HG03565 (cell line): ENCODE results near the gene POMT1.

Experiments used
- ATAC-seq: cut with Tn5 transposase; IDR thresholded peaks from one replicate; pipeline ENCODE4 v1.9.1; 2021; ENCODE audit warnings: mild to moderate bottlenecking, moderate library complexity; ENCODE audit not compliant: unreplicated experiment

Gene POMT1

GRCh38 chr9:131475956-131476776 lies 26.6 kb upstream of the POMT1 start:
- no peak for ATAC-seq

GRCh38 chr9:131476777-131477345 lies 25.9 kb upstream of the POMT1 start:
- no peak for ATAC-seq

GRCh38 chr9:131477367-131477766 lies 25.4 kb upstream of the POMT1 start:
- ATAC-seq: no peak

DNA sequence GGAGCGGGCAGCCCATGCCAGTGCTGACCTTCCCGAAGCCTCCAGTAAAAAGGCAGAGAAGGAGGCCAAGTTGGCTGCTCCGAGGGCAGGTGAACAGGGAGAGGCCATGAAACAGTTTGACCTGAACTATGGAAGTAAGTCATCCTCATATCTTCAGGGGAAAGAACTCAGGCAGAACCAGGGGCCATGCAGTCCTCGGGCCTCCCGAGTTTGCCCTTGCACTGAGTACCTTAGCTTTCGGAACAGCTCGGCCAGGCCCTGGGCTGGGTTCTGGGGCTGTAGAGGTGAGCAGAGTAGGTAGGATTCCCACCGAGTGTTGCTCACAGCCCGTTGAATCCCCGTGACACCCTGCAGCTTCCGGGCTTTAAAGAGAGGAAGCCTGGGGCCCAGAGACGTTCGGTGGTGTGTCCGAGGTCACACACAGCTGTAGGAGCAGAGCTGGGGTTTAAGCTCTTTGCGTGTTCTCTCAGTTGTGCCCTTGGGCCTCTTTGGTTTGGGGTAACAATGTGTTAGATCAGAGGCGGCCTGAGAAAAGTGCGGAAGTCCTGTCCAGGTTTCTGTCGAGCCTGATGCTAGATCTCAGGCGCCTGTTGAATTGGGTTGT lies 24.8 kb upstream of the POMT1 start:
- no peak for ATAC-seq

DNA sequence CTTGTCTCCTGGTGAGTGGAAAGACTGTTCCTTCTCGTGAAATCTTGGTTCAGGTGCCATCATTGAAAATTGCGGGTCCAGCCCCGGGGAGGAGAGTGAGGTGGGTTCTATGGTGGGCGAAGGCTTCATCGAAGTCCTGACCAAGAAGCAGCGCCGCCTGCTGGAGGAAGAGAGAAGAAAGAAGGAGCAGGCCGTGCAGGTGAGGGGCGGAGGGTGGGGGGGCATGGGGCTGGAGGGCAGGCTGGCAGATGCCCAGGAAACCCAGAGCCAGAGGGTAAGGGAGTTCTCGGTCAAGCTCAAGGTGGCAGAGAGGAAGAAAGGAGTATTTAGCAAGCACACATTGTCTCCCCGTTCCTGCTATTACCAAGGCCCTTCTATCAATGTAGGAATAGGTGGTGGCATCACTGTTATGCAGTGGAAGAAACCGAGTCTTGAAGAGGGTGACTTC lies 24.3 kb upstream of the POMT1 start:
- ATAC-seq: no peak

DNA sequence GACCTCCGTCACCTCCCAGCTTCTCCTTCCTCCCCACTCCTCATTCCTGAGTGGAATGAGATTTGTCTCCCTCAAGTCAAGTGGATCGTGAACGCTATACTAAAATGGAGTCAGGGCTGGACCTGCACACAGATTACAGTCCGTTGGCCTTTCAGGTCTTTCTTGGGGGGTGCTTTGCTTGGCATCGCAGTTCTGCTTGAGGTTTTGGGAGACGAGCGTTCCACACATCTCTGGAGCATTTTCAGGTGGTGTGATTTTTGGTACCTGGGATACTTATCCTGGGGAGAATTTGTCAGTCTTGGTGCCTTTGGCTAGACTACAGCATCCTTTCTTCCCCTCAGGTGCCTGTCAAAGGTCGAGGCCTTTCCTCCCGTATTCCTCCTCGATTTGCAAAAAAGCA lies 23.8 kb upstream of the POMT1 start:
- no peak for ATAC-seq

GRCh38 chr9:131480258-131480657 lies 22.5 kb upstream of the POMT1 start:
- no peak for ATAC-seq

DNA sequence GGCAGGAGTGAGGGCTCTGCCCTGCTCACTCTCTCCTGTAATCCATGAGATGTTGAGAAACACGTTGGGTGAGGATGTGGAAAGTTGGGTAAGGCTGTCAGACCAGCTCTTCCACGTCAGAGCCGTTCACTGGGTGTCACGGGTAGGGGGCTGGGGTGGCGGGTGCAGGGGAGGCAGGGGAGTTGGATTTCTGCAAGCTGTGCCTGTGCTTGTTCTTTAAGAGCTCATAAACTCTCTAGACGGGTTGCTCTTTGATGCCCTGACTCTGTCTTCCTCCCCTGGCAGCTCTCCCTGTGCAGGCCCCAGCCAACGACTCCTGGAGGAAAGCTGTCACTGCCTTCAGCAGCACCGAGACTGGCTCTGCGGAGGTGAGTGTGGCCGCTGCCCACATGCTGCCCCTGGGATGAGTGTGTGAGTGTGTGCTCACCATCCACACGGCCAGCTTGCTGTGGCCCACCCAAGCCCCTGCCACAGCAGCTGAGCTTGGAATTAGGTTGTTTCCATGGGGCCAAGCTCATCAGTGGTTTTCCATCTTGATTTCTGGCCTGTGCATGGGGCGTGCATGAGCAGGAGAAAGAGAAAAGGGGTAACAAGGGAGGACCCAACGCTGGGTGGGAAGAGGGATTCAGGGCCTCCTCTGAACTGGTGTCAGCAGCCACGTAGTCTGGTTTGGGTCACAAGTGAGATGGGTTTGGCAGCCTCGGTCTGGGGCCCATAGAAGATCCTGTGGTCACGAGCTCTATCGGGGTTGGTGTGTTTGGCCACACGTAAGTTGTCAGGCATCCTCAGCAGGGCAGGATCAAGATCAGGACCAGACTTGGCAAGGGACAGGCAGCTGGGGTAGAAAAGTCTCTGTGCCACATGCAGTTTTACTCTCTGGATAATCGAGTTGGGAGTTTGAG lies 21.0 kb upstream of the POMT1 start:
- no peak for ATAC-seq

DNA sequence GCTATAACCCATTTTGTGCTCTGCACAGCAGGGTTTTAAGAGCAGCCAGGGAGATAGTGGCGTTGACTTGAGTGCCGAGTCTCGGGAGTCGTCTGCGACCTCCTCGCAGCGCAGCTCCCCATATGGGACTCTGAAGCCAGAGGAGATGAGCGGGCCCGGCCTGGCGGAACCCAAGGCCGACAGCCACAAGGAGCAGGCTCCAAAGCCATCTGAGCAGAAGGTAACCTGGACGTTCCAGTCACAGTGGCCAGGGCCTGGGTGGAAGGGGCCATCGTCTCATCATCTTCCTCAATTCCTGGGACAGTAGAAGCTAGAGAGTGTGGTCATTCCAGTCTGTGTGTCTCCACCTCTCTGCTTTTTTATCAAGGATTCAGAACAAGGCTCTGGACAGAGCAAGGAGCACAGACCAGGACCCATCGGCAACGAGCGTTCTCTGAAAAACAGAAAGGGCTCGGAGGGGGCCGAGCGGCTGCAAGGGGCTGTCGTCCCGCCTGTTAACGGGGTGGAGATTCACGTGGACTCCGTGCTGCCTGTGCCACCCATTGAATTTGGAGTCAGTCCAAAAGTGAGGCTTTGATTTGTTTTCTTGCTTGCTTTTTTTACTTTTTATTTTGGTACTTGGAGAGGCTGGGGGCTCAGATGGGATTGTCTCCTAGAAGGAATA lies 20.2 kb upstream of the POMT1 start:
- no peak for ATAC-seq

GRCh38 chr9:131483319-131484050 lies 19.2 kb upstream of the POMT1 start:
- ATAC-seq: no peak

DNA sequence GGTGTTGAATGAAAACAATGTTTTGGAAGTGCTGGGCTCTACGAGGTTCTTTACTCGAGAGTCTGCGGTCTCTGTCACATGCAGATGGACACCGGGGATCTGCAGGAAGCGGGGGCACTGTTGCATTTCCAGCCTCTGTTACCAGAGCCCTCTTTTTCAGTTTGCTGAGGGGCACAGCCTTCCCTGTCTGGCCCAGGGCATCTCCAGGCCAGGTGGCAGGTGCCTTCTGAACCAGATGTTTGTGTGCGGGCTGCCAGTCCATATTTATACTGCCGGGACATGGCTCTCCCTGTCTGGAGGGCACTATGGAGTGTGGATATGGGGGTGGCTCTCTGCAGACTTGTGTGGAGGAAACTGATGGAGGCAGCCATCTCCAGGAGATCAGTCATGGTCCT lies 18.7 kb upstream of the POMT1 start:
- no peak for ATAC-seq

DNA sequence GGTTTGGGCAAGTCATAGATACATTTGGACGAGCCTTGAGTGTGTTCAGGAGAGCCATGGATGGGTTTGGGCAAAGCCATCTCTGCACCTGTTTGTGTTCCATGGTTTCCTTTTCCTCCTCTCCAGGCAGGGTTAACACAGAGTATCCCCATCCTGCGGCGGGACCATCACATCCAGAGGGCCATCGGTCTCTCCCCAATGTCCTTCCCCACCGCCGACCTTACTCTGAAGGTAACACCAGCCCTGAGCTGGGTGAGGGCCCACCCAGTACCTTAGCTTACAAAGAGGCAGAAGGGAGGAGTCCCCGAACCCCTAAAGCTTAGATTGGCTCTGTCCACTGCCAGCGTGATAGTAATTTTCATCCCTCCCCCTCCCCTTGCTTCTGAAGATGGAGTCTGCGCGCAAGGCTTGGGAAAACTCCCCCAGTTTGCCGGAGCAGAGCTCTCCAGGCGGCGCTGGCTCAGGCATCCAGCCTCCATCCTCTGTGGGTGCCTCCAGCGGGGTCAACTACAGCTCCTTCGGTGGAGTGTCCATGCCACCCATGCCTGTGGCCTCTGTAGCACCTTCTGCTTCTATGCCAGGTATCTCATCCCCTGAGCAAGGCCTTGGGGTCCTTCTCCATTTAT lies 18.0 kb upstream of the POMT1 start:
- ATAC-seq: no peak

- ATAC-seq: no peak
These were observed 17.5 kb upstream of the POMT1 start for GRCh38 chr9:131485206-131485605.

GRCh38 chr9:131485728-131486422 lies 16.8 kb upstream of the POMT1 start:
- no peak for ATAC-seq

- ATAC-seq: no peak
These were observed 15.7 kb upstream of the POMT1 start for GRCh38 chr9:131487001-131487400.

DNA sequence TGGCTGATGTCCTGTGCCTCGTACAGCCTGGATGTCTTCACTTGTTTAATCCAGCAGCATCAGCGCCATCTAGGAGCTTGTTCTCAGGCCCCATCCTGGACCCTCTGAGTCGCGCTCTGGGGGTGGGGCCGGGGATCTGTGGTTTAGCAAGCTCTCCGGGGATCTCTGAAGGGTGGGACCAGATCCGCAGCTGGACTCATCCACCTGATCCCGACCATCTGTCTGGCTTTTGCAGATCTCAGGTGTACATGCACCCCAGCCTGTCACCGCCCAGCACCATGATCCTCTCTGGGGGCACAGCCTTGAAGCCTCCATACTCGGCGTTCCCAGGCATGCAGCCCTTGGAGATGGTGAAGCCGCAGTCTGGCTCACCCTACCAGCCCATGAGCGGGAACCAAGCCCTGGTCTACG lies 15.1 kb upstream of the POMT1 start:
- ATAC-seq: no peak

DNA sequence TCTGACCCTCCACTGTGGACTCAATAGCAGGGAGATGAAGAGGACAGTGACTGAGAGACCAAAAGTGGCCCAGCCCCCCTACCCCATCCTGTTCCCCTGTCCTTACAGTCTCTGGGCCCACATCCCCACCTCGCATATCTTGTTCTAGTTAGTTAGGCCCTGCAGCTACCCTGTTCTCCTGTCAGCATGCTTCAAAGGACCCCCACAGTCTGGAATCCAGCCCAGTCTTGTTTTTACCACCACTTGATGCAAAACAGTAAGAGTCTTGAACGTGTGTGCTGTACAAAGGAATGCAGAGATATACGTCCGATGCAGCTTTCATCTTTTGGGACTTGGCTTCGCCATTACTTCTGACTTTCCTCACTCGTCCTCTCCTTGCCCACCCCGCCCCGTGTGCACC lies 12.2 kb upstream of the POMT1 start:
- no peak for ATAC-seq

GRCh38 chr9:131491001-131491710 lies 11.6 kb upstream of the POMT1 start:
- ATAC-seq: no peak
